ENCODE results near the gene ADCY5.

The ADCY5 gene

DNA sequence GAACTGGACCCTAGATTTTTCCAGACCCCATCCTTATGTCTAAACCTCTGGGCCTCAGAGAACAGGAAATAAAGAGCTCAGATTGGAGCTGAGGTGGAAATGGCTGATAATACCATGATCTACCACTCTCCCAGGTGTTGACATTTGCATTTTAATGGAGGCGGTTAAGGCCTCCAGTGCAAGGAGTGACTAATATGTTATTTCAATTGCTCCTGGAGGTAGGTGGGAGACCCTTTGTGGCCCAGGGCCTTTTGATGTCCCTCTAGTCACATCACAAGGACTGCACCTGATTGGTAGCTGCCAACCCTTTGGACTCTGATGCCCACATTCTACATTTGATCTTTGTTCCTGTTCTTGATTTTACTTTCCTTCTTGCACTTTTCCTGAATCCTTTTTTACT lies 9.0 kb upstream of the ADCY5 start:
- DNase-seq, result no peak

- DNase-seq, result no peak
Observed at GRCh38 chr3:123453675-123454074, 4.8 kb upstream of the ADCY5 start.

GRCh38 chr3:123451186-123451585 lies 2.3 kb upstream of the ADCY5 start:
- no peak for DNase-seq

DNA sequence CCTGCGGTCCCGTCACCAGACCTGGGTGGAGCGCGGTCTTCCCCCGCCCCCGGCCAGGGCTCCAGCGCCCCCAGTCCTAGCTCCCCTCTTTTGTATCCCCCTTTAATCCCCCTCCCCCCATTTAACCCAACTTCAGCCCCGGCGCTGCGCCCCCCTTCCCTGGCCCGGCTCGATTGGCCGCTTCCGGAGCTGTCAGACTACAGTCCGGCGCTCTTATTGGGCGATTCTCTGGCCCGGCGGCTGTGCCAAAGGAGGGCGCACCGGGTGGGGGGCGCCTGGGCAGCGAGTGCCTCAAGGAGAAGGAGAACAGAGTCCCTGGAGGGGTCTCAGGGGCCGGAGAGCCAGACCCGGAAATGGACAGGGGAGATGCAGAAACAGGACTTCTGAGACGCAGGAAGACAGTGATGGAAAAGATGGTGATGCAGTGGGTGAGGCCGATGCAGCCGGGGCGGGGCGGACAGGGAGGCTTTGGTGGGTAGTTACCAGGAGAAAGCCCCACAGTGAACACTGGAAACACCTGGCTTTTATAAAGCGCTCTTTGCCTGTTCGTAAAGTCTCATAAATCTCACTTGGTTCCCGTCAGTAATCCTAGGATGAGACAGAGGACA lies 1.2 kb upstream of the ADCY5 start:
- no peak for DNase-seq

DNA sequence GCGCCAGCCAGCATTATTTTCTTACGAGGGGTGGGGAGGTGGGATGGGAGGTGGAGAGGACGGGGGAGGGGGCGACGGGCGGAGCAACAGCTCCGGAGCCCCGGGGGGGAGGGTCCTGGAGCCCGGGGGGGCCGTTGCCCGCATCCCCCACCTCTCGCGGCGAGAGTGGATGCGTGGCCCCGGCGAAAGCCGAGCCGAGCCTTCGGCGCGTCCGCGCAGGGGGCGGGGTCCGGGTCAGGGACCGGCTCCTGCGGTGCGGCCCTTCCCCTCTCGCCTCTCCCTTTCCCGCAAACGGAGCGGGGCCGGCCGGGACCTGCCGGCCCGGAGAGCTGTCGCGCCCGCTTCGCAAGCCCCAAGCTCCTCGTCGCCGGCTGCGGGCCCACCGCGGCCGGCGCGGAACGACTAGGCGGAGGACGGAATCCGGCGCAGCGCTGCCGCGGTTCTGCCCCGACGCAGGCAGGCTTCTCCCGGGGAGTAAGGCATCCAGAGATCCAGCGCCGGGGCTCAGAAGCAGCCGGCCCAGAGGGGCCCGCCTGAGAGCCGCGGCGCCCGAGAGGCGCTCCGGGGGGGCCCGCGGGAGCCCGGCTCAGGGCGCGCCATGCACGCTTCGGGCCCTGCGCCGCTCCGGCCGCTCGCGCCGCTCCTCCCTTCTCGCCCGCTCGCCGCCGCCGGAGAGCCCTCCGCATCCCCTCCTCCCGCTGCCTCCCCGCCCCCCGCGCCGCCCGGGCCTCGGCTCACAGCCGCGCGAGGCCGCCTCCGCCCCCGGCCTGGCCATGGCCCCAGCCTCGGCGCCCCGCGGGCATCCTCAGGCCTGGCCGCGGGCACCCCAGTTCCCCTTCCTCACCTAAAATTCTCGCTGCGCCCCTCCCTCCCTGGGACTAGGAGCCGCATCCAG lies 459 bp upstream of the ADCY5 start:
- DNase-seq, result no peak

DNA sequence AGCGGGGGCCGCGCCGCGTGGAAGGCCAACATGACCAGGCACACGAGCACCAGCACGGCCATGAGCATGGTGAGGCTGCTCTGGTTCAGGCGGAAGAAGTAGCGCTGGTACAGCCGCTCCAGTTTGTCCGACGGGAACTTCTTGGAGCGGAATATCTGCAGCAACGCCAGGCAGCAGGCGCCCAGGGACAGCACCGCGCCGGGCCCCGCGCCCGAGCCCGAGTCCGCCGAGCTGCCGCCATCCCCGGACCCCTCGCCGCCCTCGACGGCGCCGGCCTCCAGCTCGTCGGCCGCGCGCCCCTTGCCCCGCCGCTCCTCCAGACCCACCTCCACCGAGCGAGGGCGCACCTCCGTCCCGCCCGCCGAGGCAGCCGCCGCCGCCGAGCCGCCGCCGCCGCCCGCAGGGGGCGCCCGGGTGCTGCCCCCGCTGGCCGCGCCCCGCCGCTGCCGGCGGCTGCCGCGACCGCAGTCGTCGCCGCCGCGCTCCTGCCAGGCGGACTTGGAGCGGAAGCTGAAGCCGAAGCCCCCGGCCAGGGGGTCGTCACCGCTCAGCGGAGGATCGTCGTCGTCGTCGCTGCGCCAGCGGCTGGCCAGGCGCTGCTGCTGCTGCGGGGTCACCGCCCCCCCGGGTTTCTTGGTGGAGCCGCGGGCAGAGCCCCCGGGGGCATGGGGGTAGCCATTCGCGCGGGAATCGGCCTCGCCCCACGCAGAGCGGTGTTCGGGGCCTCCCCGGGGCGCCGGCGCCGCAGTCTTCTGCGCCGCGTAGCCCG lies 957 bp downstream of the ADCY5 start:
- DNase-seq, result peak; percentile 57

DNA sequence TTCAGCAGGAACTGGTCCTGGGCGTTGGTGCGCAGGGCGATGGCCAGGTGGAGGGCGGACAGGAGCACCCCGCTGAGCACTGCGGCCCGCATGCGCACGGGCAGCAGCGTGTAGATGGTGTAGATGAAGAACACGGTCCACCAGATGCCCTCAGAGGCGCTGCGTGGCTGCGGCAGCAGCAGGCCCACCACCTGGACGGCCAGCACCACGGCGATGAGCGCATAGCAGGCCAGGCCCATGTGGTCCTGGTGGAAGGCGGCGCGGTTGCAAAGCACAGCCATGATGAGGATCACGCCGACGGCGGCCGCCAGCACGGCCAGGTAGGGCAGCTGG lies 1.5 kb downstream of the ADCY5 start:
- DNase-seq, result no peak

DNA sequence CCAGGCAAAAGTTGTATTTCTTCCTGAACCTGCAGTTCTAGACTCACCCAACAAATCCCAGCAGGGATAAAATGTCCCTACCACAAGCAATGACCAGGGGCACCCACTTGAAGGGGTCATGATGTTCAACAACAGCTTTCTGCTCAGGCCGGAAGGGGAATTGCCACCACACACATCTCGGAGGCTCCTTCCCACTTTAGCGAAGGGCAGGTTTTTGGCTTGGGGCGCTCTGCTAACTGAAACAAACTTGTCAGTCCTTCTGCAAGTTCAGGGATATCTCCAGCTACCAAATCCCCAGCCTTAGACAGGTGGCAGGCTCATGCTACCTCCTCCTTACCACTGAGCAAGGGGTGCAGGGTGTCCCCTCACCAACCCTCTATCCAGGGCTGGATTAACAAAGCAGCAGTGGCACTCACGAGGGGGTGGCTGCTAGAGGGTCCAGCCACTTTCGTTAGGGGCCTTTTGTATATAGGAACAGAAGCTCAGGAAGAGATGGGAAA lies 2.2 kb downstream of the ADCY5 start:
- DNase-seq, result no peak

- no peak for DNase-seq
Observed at GRCh38 chr3:123446210-123446609, 2.7 kb downstream of the ADCY5 start.

DNA sequence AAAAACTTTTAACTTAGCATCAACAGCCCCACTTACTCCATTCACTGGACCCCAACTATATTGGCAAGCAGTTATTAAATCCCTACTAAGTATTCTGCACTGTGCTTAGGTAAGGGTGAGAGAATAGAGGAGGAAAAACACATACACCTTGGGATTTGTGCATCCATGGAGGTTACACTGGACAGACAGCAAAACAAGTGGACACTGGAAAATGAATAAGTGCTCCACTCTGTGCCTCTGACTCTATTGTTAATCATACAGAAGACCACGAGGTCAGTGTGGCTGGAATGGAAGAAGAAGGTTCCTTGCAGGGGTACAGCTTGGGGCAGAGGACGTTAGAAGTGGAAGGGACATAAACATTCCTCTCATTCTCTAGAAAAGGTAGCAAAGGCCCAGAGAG lies 3.2 kb downstream of the ADCY5 start:
- no peak for DNase-seq

GRCh38 chr3:123444744-123445143 lies 4.1 kb downstream of the ADCY5 start:
- no peak for DNase-seq

DNA sequence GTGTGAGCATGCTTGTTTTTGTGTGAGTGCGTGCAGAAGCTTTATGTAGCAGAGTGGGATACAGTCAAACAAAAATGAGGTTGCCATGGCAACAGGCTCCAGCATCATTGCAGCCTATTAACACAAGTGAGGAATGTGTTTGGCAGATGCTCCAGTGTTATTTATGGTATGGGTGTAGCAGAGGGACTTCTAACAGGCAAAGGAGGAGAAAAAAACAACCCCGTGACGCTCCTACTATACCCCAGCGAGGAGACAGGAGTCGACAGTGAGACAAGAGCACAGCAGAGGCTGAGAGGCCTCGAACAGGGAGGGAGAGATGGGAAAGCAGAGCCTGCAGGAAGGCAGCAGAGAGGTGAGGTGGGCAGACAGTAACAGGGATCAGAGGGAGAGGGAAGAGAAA lies 4.9 kb downstream of the ADCY5 start:
- DNase-seq, result no peak

GRCh38 chr3:123442908-123443307 lies 6.0 kb downstream of the ADCY5 start:
- no peak for DNase-seq

DNA sequence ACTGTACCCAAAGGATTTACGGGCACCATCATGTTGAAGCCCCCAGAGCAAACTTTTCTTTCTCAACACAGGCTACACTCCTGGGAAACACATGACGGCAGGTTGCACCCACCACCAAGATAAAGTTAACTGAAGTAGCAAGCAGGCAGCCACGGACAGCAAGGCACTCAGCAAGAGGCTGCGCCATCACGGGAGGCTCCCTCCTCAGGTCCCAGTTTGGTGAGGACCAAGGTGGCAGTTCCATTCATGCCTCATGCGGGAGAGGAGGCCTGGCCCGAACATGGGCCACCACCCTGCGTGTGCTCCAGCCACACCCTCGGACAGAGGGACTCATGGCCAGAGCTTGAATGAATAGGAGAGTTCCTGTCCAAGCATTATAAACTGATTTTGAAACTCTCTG lies 6.8 kb downstream of the ADCY5 start:
- no peak for DNase-seq

DNA sequence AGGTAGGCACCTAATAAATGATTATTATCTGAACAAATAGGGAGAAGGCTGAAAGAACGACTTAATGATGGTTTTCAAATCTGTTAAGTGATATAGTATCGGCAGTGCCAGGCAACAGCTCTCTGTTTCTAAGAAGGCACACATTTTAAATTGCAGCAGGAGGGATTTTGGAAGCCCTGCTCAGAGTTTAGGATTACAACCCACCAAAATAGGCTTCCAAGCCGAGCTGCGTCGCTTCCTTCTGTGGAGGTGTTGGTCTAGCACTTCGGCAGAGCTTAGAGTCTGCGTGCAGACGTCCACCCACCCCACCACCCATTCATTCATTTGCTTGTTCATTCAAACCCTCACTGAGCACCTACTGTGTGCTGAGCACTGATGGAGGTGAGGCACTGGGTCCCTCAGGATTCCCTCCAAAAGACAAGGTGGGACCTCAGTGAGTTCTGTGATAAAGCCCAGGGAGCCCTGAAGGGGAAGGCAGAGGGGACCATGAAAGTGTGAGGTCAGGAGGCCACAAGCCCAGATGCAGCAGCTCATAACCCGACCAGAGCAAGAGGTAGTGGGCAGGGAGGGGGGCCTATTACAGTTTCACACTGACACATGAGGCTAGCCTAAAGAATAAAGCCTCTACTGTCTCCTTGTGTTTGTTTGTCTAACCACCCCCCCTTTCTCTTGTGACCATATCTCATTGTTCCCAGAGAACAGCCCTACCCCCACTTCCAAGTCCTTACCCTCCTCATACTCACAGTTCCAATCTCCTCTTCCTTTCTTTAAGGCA lies 8.9 kb downstream of the ADCY5 start:
- no peak for DNase-seq

- DNase-seq, result no peak
Observed at GRCh38 chr3:123432832-123433523, 15.9 kb downstream of the ADCY5 start.

DNA sequence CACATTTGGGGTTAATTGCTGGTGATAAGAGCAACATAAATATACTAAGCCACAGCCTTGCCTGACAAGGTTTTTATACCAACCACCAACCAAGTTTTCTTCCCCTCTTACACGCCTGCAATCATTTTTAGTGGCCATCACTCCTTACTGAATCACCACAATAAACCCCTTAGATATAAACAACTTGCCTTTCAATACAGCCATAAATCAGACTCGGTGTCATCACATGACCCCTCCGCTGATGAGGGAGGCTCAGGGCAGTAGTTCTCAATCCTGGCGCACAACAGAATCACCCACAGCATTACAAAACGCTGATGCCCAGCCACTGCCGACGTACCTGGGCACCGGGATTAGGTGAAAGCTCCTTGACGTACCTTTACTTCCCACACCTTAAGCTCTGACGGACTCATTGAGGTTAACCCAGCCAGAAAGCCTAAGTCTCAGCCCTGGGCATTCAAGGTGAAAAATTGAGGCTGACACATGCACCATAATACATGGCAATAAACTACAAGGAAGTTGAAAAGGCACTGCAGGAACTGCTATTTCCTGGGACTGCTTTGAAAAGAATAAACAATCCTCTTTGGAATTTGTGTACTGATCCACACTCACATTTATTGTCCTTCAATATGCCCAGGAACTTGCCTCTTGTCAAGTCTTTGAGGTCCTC lies 17.1 kb downstream of the ADCY5 start:
- no peak for DNase-seq

- DNase-seq, result no peak
Observed at GRCh38 chr3:123431007-123431657, 17.8 kb downstream of the ADCY5 start.

DNA sequence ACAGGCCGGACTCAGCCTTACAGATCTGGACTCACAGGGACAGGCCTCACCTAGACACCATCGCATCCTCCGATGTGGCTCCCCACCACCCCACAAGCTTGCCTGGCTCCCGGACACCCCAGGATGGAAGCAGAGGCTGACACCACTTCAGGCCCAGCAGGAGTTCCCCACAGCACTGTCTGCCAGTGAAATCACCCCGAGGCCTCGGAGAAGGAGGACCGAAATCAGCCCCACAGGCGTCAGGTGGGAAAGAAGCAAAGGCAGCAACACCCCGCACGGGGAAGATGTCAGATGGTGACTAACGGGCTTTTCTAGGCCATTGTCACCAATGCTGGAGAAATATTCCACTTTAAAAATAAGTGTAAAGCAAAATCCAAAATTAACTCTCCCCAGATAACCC lies 18.6 kb downstream of the ADCY5 start:
- no peak for DNase-seq

- no peak for DNase-seq
Observed at GRCh38 chr3:123429362-123430125, 19.3 kb downstream of the ADCY5 start.

Data from activated CD4-positive, alpha-beta T cell treated with anti-CD3 and anti-CD28 coated beads, Interleukin-10, Interleukin-2, amounts not matched to agents 100 ng/mL and 50 ng/mL, durations not matched to agents 16 hours and 8 hours (primary cell).